Measurements from ENCODE around the gene ARMS2.

Gene ARMS2

GRCh38 chr10:122450353-122450990 is 4.0 kb upstream of the ARMS2 start:
- Histone ChIP-seq H3K27ac (ENCODE audit: low read length) (no peak overlapping the region), H2AFZ (ENCODE audit: low read depth, low read length) (no peak overlapping the region), H4K20me1 (ENCODE audit: insufficient read depth, low read length) (no peaks in the 10 kb centered on the region), H3K9me3 (ENCODE audit: insufficient read depth, low read length) (no peaks in the 10 kb centered on the region), H3K4me1 (ENCODE audit: low read length) (no peaks in the 10 kb centered on the region), H3K36me3 (replicated peaks; ENCODE audit: low read depth, low read length) (no peaks in the 10 kb centered on the region), H3K79me2 (ENCODE audit: low read length) (no peaks in the 10 kb centered on the region), H3K4me3 (ENCODE audit: low read length) (no peak overlapping the region), H3K27me3 (ENCODE audit: low read depth, low read length) (no peaks in the 10 kb centered on the region), H3K9ac (ENCODE audit: low read length) (no peak overlapping the region), H3K4me2 (ENCODE audit: low read length) (no peak overlapping the region)
- TF ChIP-seq CTCF (IDR thresholded peaks at IDR 0.05; ENCODE audit: low read depth, low read length) = no peak
- TF ChIP-seq EZH2phosphoT487 (IDR thresholded peaks at IDR 0.05; ENCODE audit: low read depth) = no peak

- H3K4me1 ChIP-seq (ENCODE audit: low read length) = no peaks in the 10 kb centered on the region
- H3K36me3 ChIP-seq (replicated peaks; ENCODE audit: low read depth, low read length) = no peaks in the 10 kb centered on the region
- no peaks in the 10 kb centered on the region for H3K9me3 ChIP-seq (ENCODE audit: insufficient read depth, low read length)
- H3K79me2 ChIP-seq (ENCODE audit: low read length) = no peaks in the 10 kb centered on the region
- no peak overlapping the region for H3K4me2 ChIP-seq (ENCODE audit: low read length)
- no peak overlapping the region for H2AFZ ChIP-seq (ENCODE audit: low read depth, low read length)
- TF ChIP-seq EZH2phosphoT487 (IDR thresholded peaks at IDR 0.05; ENCODE audit: low read depth) (no peak), CTCF (IDR thresholded peaks at IDR 0.05; ENCODE audit: low read depth, low read length) (no peak)
- H4K20me1 ChIP-seq (ENCODE audit: insufficient read depth, low read length) = no peaks in the 10 kb centered on the region
- H3K9ac ChIP-seq (ENCODE audit: low read length) = no peak overlapping the region
- no peak overlapping the region for H3K27ac ChIP-seq (ENCODE audit: low read length)
- no peak overlapping the region for H3K4me3 ChIP-seq (ENCODE audit: low read length)
- H3K27me3 ChIP-seq (ENCODE audit: low read depth, low read length) = no peaks in the 10 kb centered on the region
Measured at GRCh38 chr10:122454071-122454470, 382 bp upstream of the ARMS2 start.

GRCh38 chr10:122455376-122456079 is 1.1 kb downstream of the ARMS2 start:
- Histone ChIP-seq H3K27me3 (ENCODE audit: low read depth, low read length) (no peaks in the 10 kb centered on the region), H3K36me3 (replicated peaks; ENCODE audit: low read depth, low read length) (no peaks in the 10 kb centered on the region), H3K4me2 (ENCODE audit: low read length) (no peak overlapping the region), H3K9me3 (ENCODE audit: insufficient read depth, low read length) (no peaks in the 10 kb centered on the region), H3K9ac (ENCODE audit: low read length) (no peak overlapping the region), H3K27ac (ENCODE audit: low read length) (no peak overlapping the region), H3K79me2 (ENCODE audit: low read length) (no peaks in the 10 kb centered on the region), H3K4me3 (ENCODE audit: low read length) (no peak overlapping the region), H2AFZ (ENCODE audit: low read depth, low read length) (no peak overlapping the region), H3K4me1 (ENCODE audit: low read length) (no peaks in the 10 kb centered on the region), H4K20me1 (ENCODE audit: insufficient read depth, low read length) (no peaks in the 10 kb centered on the region)
- TF ChIP-seq EZH2phosphoT487 (IDR thresholded peaks at IDR 0.05; ENCODE audit: low read depth) (no peak), CTCF (IDR thresholded peaks at IDR 0.05; ENCODE audit: low read depth, low read length) (no peak)

GRCh38 chr10:122457934-122458333 is 3.5 kb downstream of the ARMS2 start:
- no peaks in the 10 kb centered on the region for H3K4me1 ChIP-seq (ENCODE audit: low read length)
- H3K9me3 ChIP-seq (ENCODE audit: insufficient read depth, low read length) = no peaks in the 10 kb centered on the region
- no peaks in the 10 kb centered on the region for H3K27me3 ChIP-seq (ENCODE audit: low read depth, low read length)
- no peak overlapping the region for H3K4me2 ChIP-seq (ENCODE audit: low read length)
- H4K20me1 ChIP-seq (ENCODE audit: insufficient read depth, low read length) = no peaks in the 10 kb centered on the region
- H3K36me3 ChIP-seq (replicated peaks; ENCODE audit: low read depth, low read length) = no peaks in the 10 kb centered on the region
- H3K79me2 ChIP-seq (ENCODE audit: low read length) = no peaks in the 10 kb centered on the region
- TF ChIP-seq CTCF (IDR thresholded peaks at IDR 0.05; ENCODE audit: low read depth, low read length) (no peak), EZH2phosphoT487 (IDR thresholded peaks at IDR 0.05; ENCODE audit: low read depth) (no peak)
- H3K27ac ChIP-seq (ENCODE audit: low read length) = no peak overlapping the region
- no peak overlapping the region for H3K9ac ChIP-seq (ENCODE audit: low read length)
- no peak overlapping the region for H3K4me3 ChIP-seq (ENCODE audit: low read length)
- no peak overlapping the region for H2AFZ ChIP-seq (ENCODE audit: low read depth, low read length)

Data from OCI-LY3 (cell line).